ENCODE measurements around the gene SPCS3. TPM values are rescaled to one million over a fixed set of nuclear protein-coding genes. Genes with fewer than 3 reads are reported as not detected.
"Not testable (repeated sequence)": the region's sequence is repeated elsewhere in the genome, so short reads cannot be mapped to it uniquely, and the experiment has no call there.

SPCS3 gene
- total and polyA plus RNA-seq, 5 donors: 33.7 to 139 (median 87.2) TPM

DNA sequence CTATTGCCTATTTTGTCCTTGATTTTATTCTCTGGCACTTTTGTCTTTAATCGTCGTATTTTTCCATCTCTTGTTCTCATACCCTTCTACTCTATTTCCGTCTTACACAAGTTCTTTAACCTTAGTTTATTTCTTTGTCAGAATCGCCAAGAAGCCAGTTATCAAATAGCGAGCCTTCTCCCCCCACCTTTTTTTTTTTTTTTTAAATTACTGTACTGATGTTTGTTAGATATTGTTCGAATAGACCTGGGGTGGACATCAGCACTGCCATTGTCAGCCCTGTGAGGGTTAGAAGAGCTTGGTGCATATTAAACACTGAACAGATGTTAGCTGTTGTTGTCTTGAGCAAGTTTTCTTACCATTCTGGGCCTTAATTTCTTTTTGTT is 1.2 kb downstream of the SPCS3 start:
- H3K27me3 ChIP-seq (ENCODE audit: control insufficient read depth, insufficient read depth): no peaks in the 10 kb centered on the region
- DNase-seq (no peak), ATAC-seq (no peak)
- no peaks in the 10 kb centered on the region for H3K4me1 ChIP-seq (ENCODE audit: control insufficient read depth, insufficient read depth, low read length)
- H3K4me3 ChIP-seq (ENCODE audit: low read length): peak overlapping the region; percentile 58
- WGBS: 2% methylated on average over 6 of the region's 6 CpGs
- H3K27ac ChIP-seq (ENCODE audit: low read length): peak overlapping the region; percentile 80
- H3K9me3 ChIP-seq (ENCODE audit: control insufficient read depth, low read length): no peaks in the 10 kb centered on the region
- intact Hi-C loops (cut with DNase I): no loop called here

DNA sequence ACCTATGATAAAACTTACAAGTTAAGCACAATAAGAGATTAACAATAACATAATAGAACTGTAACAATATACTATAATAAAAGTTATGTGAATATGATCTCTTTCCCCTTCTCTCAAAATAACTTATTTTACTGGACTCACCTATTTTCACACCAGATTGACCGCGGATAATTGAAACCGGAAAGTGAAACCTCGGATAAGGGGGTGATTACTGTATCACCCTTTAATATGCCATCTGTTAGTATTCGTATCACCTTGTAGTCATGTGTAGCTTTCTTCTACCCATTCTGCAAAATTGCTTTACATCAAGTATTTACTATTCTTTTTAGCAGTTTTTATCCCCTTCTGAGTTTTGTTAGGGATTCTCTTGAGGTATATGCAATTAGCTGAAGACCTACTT is 1.8 kb downstream of the SPCS3 start:
- 43% methylated on average over 5 of the region's 5 CpGs for WGBS
- intact Hi-C loops (cut with DNase I): no loop called here
- H3K4me1 ChIP-seq (ENCODE audit: control insufficient read depth, insufficient read depth, low read length): no peaks in the 10 kb centered on the region

DNA sequence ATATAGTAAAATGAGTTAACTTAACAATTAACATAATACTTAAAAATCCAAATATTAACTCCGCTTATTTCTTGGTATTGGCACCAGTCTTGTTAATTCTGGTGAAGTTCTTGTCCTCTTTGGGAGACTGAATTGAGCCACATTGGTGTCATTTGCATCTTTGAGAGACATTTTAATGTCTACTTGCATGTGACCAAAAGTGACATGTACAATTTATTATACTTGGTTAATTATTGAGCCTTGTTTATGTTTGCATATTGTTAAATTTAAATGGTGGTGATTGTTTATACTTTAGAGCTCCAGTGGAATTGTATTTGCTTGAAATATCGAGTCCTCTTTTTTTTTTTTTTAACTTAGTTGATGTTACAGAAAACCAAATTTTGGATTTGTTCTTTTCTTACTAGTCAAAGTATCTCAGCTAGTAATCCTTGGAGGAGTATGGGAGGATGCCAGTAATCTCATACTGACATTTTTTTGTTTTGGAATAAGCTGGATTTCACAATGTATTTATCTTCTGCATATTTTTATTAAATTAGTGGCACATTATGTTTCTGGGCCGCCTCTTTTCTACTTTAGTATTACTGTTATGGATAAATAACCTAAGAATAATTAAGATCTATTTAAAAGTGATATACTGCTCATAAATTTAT is 3.9 kb downstream of the SPCS3 start:
- ATAC-seq (no peak), DNase-seq (no peak)
- Histone ChIP-seq H3K27me3 (ENCODE audit: control insufficient read depth, insufficient read depth) (no peaks in the 10 kb centered on the region), H3K27ac (ENCODE audit: low read length) (no peak overlapping the region), H3K4me3 (ENCODE audit: low read length) (no peak overlapping the region), H3K4me1 (ENCODE audit: control insufficient read depth, insufficient read depth, low read length) (no peaks in the 10 kb centered on the region), H3K9me3 (ENCODE audit: control insufficient read depth, low read length) (no peaks in the 10 kb centered on the region)
- intact Hi-C loops (cut with DNase I): no loop called here
- WGBS: 80% methylated on average over 3 of the region's 3 CpGs

More for the DNA sequence above, 1.8 kb downstream of the SPCS3 start:
- no peaks in the 10 kb centered on the region for H3K9me3 ChIP-seq (ENCODE audit: control insufficient read depth, low read length)
- peak overlapping the region; percentile 58 for H3K4me3 ChIP-seq (ENCODE audit: low read length)
- no peak overlapping the region for H3K27ac ChIP-seq (ENCODE audit: low read length)
- no peaks in the 10 kb centered on the region for H3K27me3 ChIP-seq (ENCODE audit: control insufficient read depth, insufficient read depth)
- no peak for DNase-seq
- no peak for ATAC-seq

DNA sequence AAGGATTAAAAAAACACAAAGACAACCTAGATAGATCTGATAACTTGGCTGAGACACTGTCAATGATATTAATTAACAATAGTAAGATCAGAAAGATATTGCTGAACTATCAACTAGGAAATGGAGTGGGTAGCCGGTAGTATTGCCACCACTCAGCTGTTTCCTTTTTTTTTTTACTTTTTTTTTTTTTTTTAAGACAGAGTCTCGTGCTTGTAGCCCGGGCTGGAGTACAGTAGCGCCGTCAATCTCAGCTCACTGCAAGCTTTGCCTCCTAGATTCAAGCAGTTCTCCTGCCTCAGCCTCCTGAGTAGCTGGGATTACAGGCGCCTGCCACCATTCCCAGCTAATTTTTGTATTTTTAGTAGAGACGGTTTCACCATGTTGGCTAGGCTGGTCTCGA is 5.1 kb downstream of the SPCS3 start:
- H3K27me3 ChIP-seq (ENCODE audit: control insufficient read depth, insufficient read depth); H3K27ac ChIP-seq (ENCODE audit: low read length); intact Hi-C loops (cut with DNase I); H3K4me3 ChIP-seq (ENCODE audit: low read length); H3K4me1 ChIP-seq (ENCODE audit: control insufficient read depth, insufficient read depth, low read length); H3K9me3 ChIP-seq (ENCODE audit: control insufficient read depth, low read length); ATAC-seq: not testable (repeated sequence)
- DNase-seq: peak in 1 of 3 donors; percentile 17
- WGBS: 74% methylated on average over 8 of the region's 8 CpGs

DNA sequence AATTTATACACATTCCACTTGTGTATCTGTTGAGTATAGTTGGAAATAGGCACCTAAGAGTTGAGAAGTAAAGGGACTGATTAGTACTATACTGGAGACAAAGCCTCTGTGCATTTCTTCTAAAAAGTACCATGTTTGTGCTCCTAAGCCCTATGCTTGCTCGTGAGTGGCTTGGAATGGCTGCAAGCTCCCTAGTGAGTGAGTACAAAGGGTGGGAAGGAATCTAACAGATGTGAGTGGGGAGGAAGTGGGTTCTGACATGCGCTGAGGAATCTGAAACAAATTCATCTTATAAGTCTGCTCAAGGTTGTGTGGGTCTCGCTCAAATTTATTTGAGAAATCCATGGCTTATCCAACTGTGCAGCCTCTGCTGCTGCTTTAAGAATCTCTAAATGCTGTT is 13.3 kb downstream of the SPCS3 start:
- 68% methylated on average over 3 of the region's 3 CpGs for WGBS
- no peak overlapping the region for H3K4me3 ChIP-seq (ENCODE audit: low read length)
- H3K9me3 ChIP-seq (ENCODE audit: control insufficient read depth, low read length): no peaks in the 10 kb centered on the region
- no peak for ATAC-seq
- no peak for DNase-seq
- no peak overlapping the region for H3K27ac ChIP-seq (ENCODE audit: low read length)
- intact Hi-C loops (cut with DNase I): loop anchor here in 2 of 4 donors (10.0 kb wide), 2 partner anchors 298 to 388 kb away; no protein-coding TSS in a partner anchor
- no peaks in the 10 kb centered on the region for H3K27me3 ChIP-seq (ENCODE audit: control insufficient read depth, insufficient read depth)
- H3K4me1 ChIP-seq (ENCODE audit: control insufficient read depth, insufficient read depth, low read length): no peaks in the 10 kb centered on the region

DNA sequence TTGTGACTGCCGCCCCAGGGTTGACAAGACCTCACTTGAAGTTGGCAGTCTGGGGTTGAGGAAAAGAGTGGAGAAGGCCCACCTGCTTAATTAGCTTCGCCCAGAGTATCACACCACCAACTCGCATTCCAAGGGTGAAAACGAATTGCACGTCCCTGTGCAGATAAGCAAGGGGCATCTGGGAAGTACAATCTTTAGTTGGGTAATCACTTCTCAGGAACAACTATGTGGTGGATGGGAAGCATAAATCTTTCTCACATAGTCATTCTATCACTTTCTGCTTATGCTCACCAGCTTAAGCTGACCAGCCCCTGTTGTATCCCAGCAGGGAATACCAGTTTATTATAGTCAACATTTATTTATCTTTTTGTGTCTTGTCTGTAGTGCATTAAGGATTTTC is 14.3 kb downstream of the SPCS3 start:
- ATAC-seq (no peak), DNase-seq (no peak)
- Histone ChIP-seq H3K4me1 (ENCODE audit: control insufficient read depth, insufficient read depth, low read length) (no peaks in the 10 kb centered on the region), H3K9me3 (ENCODE audit: control insufficient read depth, low read length) (no peaks in the 10 kb centered on the region), H3K27me3 (ENCODE audit: control insufficient read depth, insufficient read depth) (no peaks in the 10 kb centered on the region), H3K4me3 (ENCODE audit: low read length) (no peak overlapping the region), H3K27ac (ENCODE audit: low read length) (no peak overlapping the region)
- WGBS: 75% methylated on average over 5 of the region's 5 CpGs
- intact Hi-C loops (cut with DNase I): loop anchor here in 2 of 4 donors (10.0 kb wide), 2 partner anchors 299 to 389 kb away; no protein-coding TSS in a partner anchor

DNA sequence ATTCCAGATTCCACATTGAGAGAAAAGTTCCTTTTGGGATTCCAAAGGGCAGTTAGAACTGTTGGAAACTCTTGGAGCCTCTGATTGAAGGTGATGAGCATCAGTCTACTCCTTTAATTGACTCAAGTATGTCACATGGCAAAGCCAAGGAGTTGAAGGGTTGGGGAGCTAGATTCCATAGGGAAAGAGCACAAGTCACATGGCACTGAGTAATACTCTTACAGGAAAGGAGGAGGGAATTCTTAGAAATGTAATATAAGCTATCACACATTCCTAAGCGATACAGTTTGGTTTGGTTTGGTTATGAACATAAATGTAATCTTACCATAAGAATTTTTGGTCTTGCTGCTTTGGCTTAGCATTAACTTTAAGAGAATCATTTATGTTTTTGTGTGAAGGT is 15.7 kb downstream of the SPCS3 start:
- 82% methylated on average over 1 of the region's 1 CpG for WGBS
- no peak for ATAC-seq
- no peaks in the 10 kb centered on the region for H3K9me3 ChIP-seq (ENCODE audit: control insufficient read depth, low read length)
- H3K27me3 ChIP-seq (ENCODE audit: control insufficient read depth, insufficient read depth): no peaks in the 10 kb centered on the region
- H3K27ac ChIP-seq (ENCODE audit: low read length): no peak overlapping the region
- intact Hi-C loops (cut with DNase I): loop anchor here in 2 of 4 donors (10.0 kb wide), 2 partner anchors 301 to 391 kb away; no protein-coding TSS in a partner anchor
- no peak for DNase-seq
- H3K4me1 ChIP-seq (ENCODE audit: control insufficient read depth, insufficient read depth, low read length): no peaks in the 10 kb centered on the region
- H3K4me3 ChIP-seq (ENCODE audit: low read length): no peak overlapping the region

DNA sequence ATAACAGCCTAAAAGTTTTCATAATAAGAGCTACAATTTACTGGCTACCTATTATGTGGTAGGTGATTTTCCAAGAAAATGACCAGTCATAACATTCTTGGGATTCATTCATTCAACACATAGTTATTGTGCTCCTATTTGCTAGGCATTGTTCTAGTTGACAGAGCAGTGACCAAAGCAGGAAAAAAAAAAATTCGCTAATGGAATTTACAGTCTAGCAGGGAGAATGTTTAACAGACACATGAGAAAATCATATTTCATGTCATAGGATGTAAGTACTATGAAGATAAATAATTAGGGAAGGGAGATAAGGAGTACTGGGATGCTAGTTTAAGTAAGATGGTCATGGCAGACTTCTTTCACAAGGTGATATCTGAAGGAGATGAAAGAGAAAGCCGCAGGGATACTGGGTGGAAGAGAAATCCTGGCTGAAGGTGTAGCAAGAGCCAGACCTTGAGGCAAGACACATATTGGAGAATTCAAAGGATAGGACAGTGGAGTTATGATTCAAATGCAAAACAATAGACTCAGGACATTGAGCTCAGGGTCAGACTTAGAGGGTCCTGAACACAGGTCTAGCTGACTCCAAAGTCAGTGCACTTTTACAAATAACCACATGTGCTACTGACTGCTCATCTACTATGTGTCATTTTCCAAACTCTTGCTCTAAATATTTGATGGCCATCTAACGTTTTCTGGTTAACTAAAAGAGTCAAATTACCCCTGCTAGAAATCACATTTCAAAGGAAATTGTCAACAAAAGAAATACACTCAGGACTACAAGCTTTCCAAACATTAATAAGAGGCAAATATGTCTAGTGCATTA is 20.4 kb downstream of the SPCS3 start:
- Histone ChIP-seq H3K9me3 (ENCODE audit: control insufficient read depth, low read length) (no peaks in the 10 kb centered on the region), H3K4me3 (ENCODE audit: low read length) (no peak overlapping the region), H3K27me3 (ENCODE audit: control insufficient read depth, insufficient read depth) (no peaks in the 10 kb centered on the region), H3K4me1 (ENCODE audit: control insufficient read depth, insufficient read depth, low read length) (no peaks in the 10 kb centered on the region), H3K27ac (ENCODE audit: low read length) (no peak overlapping the region)
- intact Hi-C loops (cut with DNase I): loop anchor here (5.0 to 10.0 kb wide), 7 partner anchors 188 to 395 kb away; no protein-coding TSS in a partner anchor
- no peak for ATAC-seq
- 46% methylated on average over 3 of the region's 3 CpGs for WGBS
- no peak for DNase-seq

DNA sequence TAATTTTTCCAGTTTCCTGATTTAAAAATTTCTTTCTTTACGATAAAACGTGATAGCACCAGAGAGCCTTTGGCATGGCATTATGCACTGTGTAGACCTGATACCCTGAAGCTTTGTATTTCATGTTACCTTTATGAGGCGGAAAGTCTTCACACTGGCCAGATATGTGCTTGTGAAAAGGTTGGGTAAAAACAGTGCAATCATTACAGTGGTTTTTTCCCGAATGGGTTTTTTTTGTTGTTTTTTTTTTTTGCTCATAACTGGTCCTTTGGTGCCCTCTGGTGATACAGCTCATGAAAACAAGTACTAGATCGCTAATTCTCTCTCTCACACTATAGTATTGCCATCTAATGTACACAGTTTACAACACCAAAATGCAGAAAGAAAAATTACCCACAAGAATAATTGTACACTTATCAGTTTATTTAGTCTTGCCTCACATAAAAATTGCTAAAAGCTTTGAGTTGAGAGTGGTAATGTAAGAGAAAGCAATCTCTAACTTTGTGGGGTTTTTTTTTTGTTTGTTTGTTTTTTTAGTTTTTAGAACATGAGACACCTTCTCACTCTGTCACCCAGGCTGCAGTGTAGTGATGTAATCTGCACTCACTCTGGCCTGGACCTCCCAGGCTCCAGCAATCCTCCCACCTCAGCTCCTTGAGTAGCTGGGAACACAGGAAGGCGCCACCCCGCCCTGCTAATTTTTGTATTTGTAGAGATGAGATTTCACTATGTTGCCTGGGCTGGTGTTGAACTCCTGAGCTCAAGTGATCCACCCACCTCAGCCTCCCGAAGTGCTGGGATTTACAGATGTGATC is 21.3 kb downstream of the SPCS3 start:
- Histone ChIP-seq H3K27me3 (ENCODE audit: control insufficient read depth, insufficient read depth) (no peaks in the 10 kb centered on the region), H3K9me3 (ENCODE audit: control insufficient read depth, low read length) (no peaks in the 10 kb centered on the region), H3K4me1 (ENCODE audit: control insufficient read depth, insufficient read depth, low read length) (no peaks in the 10 kb centered on the region), H3K4me3 (ENCODE audit: low read length) (peak overlapping the region; percentile 21), H3K27ac (ENCODE audit: low read length) (no peak overlapping the region)
- WGBS: 39% methylated on average over 8 of the region's 8 CpGs
- intact Hi-C loops (cut with DNase I): loop anchor here (5.0 to 10.0 kb wide), 6 partner anchors 189 to 386 kb away; no protein-coding TSS in a partner anchor
- DNase-seq: no peak
- peak; percentile 38 to 59 for ATAC-seq

DNA sequence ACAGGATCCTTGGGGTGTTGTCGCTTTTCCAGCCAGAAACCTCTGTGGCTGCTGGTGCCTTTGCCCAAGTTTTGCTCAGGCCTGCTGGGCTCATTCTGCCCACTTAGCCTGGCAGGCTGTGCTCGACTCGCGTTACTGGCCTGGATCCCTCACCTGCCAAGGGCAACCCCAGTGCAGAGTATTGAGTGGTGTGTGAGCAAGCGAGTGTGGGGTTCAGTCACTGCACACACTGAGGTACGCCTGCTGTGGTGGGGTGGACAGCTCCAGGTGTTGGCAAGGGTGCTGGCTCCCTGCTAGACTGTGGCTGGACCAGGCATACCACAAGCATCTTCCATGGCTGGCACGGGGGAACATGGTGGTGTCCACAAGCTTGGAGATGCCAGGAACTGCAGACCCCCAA is 22.6 kb downstream of the SPCS3 start:
- WGBS: 97% methylated on average over 7 of the region's 7 CpGs
- H3K27me3 ChIP-seq (ENCODE audit: control insufficient read depth, insufficient read depth): no peaks in the 10 kb centered on the region
- DNase-seq (peak in 1 of 3 donors; percentile 15), ATAC-seq (no peak)
- intact Hi-C loops (cut with DNase I): loop anchor here (5.0 to 10.0 kb wide), 6 partner anchors 190 to 388 kb away; no protein-coding TSS in a partner anchor
- H3K4me3 ChIP-seq (ENCODE audit: low read length): no peak overlapping the region
- no peaks in the 10 kb centered on the region for H3K4me1 ChIP-seq (ENCODE audit: control insufficient read depth, insufficient read depth, low read length)
- no peaks in the 10 kb centered on the region for H3K9me3 ChIP-seq (ENCODE audit: control insufficient read depth, low read length)
- no peak overlapping the region for H3K27ac ChIP-seq (ENCODE audit: low read length)
